Lung microvascular endothelial cell (primary cell): ENCODE data around the gene GET4. TPM values are rescaled to one million over a fixed set of nuclear protein-coding genes. Genes with fewer than 3 reads are reported as not detected.

Experiments used
- DNase-seq, 2 donors: peaks; one replicate each; pipeline versions ENCODE4 v3.0.0 to v3.0.0-alpha.2; 2010; ENCODE audit warnings: low read depth in 2 of 2
- total RNA-seq: library from RNA; depleted of rRNA; stranded (reverse); fragments of >200 nt; gene quantifications from 2 replicates; pipeline ENCODE4 v1.2.1, GENCODE V29; 2014

Gene GET4
- total RNA-seq, 1 donor from 2014 or later = 38.3 TPM

- no peak for DNase-seq
These were observed 10.5 kb downstream of the GET4 start for GRCh38 chr7:886626-887487.

DNA sequence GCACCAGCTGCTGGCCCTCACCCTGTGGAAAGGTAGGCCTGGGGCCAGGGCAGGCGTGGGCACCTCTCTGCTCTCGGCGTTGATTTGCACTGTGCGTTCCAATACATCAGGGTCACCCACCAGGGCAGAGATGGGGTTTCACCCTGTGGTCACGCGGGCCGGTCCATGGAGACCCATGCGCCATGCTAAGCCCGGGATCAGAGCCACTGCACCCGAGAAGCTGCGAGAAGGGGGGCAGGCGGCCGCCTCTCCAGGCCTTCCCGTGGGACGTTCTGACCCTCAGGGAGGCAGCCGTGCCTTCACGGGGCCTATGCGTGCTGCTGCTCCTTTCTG, 11.1 kb downstream of the GET4 start:
- DNase-seq = no peak

- no peak for DNase-seq
These were observed 12.0 kb downstream of the GET4 start for GRCh38 chr7:888081-889024.

GRCh38 chr7:889025-889390, 12.7 kb downstream of the GET4 start:
- no peak for DNase-seq

DNA sequence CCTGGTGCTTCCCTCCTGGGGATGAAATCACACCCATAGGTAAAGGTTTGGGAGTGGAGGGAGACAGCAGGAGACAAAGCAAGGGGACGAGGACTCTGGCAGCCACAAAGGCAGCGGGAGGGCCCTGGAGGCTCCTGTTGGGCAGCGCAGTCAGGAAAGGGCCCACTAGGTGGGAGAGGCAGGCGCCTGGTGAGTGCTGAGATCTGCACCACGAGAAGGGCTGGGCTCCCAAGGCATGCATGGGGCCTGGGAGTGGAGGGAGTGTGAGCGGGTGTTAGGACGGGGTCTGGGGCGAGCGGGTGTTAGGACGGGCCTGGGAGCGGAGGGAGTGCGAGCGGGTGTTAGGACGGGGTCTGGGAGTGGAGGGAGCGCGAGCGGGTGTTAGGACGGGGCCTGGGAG, 13.0 kb downstream of the GET4 start:
- no peak for DNase-seq

GRCh38 chr7:890868-891267, 14.5 kb downstream of the GET4 start:
- no peak for DNase-seq

DNA sequence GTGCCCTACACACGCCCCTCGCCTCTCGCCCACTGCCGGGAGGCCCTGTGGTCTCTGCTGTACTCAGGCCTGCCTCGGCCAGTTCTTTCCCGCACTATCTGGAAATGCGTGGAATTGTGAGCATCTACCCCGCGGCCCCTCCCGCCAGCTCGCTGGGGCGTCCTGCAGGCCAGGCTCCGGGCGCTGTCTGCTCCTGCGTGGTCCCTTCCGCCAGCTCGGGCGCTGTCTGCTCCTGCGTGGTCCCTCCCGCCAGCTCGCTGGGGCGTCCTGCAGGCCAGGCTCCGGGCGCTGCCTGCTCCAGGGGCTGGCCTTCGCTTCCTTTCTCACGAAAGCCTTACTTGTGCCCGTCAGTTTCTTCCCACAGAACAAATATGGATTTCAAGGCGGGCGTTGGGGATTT, 14.9 kb downstream of the GET4 start:
- no peak for DNase-seq

GRCh38 chr7:891805-892204, 15.5 kb downstream of the GET4 start:
- DNase-seq = no peak

GRCh38 chr7:892648-893593, 16.6 kb downstream of the GET4 start:
- DNase-seq = no peak

DNA sequence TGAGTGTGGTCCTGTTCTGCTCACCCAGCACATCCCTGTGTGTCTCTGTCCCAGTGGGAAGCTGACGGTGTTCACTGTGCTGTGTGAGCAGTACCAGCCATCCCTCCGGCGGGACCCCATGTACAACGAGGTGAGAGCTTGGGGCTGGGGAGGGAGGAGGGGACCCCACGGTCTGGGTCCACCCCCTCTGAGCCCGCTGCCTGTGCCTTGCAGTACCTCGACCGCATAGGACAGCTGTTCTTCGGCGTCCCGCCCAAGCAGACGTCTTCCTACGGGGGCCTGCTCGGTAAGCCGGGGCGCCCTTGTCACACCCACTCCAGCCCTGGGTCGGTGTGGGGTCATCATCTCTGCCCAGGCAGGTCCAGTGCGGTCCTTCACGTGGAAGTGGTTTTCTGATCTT, 17.3 kb downstream of the GET4 start:
- DNase-seq = no peak

GRCh38 chr7:894164-894867, 18.0 kb downstream of the GET4 start:
- no peak for DNase-seq

GRCh38 chr7:894927-895450, 18.6 kb downstream of the GET4 start:
- no peak for DNase-seq

- no peak for DNase-seq
These were observed 19.2 kb downstream of the GET4 start for GRCh38 chr7:895451-896052.

DNA sequence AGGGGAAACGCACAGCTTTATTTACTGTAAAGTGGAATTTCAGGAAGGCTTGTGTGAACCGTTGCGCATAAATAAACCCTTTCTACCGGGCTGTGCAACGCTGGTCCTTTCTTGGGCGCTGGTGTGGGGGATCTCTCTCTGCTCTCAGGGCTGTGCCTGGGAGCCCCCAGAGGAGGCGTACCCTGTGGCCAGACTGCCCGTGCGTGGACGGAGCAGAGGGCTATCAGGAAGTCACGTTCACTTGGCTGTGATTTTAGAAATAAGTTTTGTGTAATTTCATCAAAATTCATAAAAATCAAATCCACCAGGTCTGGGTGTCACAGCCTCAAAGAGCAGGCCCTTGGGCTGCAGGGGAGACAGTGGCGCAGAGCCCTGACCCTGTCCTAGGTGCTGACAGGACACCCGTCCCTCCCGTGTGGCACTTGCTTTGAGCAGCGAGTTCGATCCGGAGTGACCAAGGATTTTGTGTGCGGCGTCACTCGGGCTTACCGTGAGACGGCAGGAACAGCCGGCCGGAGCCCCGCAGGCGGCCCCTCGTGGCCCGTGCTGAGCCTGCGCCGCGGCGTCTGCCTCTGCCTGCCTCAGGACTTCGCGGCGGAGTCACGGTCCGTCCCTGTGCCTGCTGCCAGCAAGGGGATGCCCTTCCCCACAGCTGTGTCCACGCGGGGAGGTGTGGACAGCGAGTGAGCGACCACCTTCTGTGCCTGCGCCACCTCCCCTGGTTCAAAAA, 20.2 kb downstream of the GET4 start:
- no peak for DNase-seq

- no peak for DNase-seq
These were observed 20.7 kb downstream of the GET4 start for GRCh38 chr7:897086-897485.

DNA sequence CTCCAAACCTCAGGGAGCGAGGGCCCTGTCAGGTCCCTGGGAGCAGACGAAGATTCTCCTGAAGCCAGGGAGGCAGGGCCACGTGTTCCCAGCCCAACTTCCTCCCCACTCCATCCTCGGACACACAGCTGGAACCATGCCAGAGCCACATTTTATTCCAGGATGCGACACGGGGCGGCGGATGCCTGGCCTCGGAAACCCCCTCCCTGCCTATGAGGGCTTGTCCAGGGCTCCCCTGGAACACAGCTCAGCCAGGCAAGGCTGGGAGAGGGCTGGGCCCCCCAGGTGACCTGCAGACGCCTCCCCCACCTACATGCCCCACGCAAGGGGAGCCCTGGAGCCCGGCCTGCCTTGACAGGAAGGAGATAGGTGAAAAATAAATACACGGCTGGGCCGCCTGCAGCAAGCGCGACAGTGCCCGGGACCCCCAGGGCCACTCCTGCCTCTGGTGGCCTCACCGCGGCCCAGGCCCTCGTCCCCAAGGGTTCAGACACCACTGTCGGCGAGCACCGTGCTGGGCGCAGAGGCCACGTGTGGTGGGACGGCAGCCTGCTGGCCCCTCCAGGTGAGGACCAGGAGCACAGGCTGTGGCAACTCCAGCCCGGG, 21.5 kb downstream of the GET4 start:
- peak; percentile 66 to 88 for DNase-seq

- no peak for DNase-seq
These were observed 22.1 kb downstream of the GET4 start for GRCh38 chr7:898460-898854.

DNA sequence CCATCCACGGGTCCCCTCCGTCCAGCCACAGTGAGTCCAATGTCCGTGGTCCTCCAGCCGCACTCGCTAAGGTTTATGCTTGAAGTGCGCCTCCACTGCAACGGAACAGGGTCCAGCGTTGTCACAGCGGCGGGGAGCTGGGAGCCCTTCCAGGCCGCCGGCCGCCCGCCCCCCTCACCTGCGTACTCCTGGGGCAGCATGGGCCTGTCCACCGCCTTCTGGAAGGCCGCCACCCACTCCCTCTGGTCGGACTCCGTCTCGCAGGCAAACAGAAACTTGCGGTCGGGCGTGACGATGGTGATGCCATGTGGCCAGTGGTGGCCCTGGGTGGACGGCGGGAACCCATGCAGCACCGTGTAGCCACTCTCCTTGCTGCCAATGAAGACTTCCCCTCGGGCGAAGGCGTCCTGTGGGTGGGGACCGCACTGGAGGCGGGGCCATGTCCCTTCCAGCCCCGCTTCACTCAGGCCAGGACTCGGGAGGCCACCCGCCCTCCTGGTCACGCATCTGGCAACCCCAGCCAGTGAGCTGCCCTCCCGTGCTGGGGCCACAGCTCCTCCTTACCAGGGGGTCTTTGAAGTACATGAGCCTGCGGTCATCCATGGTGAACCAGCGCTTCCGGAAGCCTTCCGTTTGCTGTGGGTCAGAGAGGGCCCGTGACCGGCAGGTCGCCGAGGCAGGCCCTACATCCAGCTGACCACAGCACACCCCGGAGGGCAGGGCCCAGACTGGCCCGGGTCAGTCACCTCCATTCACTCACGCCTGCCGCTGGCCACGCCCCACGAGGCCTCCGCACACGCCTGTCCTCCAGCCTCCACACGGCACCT, 22.7 kb downstream of the GET4 start:
- DNase-seq = no peak
